Stomach (tissue), 4 donors: ENCODE measurements around the gene SCG5.

Experiments used
- CTCF ChIP-seq, 7 experiments: fragments of 450-650 bp in 4 of 7; fragments of 200-600 bp in 3 of 7; sonication (generic) in 3 of 7; IDR thresholded peaks; one replicate each; pipeline ENCODE4 v1.5.1; 2016 to 2019; ENCODE audit warnings: antibody characterized with exemption in 7 of 7, control low read depth in 2 of 7, mild to moderate bottlenecking in 1 of 7
- EP300 ChIP-seq: sonication (generic); formaldehyde crosslinking; IDR thresholded peaks from one replicate; pipeline ENCODE4 v1.6.1; 2017; ENCODE audit warnings: antibody characterized with exemption
- POLR2A ChIP-seq, 4 donors: fragments of 450-650 bp; IDR thresholded peaks; one replicate each; pipeline ENCODE4 v1.6.1; 2016; ENCODE audit warnings: antibody characterized with exemption in 4 of 4, control low read depth in 2 of 4, mild to moderate bottlenecking in 1 of 4, moderate library complexity in 1 of 4
- POLR2AphosphoS5 ChIP-seq, 3 donors: sonication (generic); formaldehyde crosslinking; IDR thresholded peaks; one replicate each; pipeline ENCODE4 v1.6.1; 2016; ENCODE audit warnings: antibody characterized with exemption in 3 of 3

- TF ChIP-seq CTCF (IDR thresholded peaks at IDR 0.05) (no peak), POLR2A (IDR thresholded peaks at IDR 0.05) (no peak), EP300 (no peak), POLR2AphosphoS5 (IDR thresholded peaks at IDR 0.05) (no peak)
These were observed 50.8 kb downstream of the SCG5 start for GRCh38 chr15:32692286-32692685.
